Psoas muscle (tissue), 8 donors: ENCODE measurements around the gene RRP7A. TPM values are rescaled to one million over a fixed set of nuclear protein-coding genes. Genes with fewer than 3 reads are reported as not detected.
"Not testable (repeated sequence)": the region's sequence is repeated elsewhere in the genome, so short reads cannot be mapped to it uniquely, and the experiment has no call there.

Source experiments
- ATAC-seq, 4 donors: fragments of 200-7000 bp; cut with Tn5 transposase; one replicate each; pipeline ENCODE4 v1.9.1; 2020; ENCODE audit warnings: moderate library complexity in 3 of 4, mild to moderate bottlenecking in 2 of 4
- DNase-seq, 2 donors: peaks; one replicate each; pipeline ENCODE4 v3.0.0-alpha.2; 2020
- H3K27ac ChIP-seq: fragments of 200-600 bp; one replicate; pipeline ENCODE4 v1.8.0; 2022
- H3K27me3 ChIP-seq, 3 donors: fragments of 200-600 bp in 1 of 3; one replicate each; pipeline versions ENCODE4 v1.6.1 to v1.8.0; 2013 to 2022; ENCODE audit warnings: low read length in 2 of 3, mild to moderate bottlenecking in 2 of 3, moderate library complexity in 1 of 3; ENCODE audit not compliant: insufficient read depth in 3 of 3
- H3K36me3 ChIP-seq, 2 donors: fragments of 200-600 bp in 1 of 2; one replicate each; pipeline versions ENCODE4 v1.6.1 to v1.8.0; 2013 to 2022; ENCODE audit warnings: low read depth in 1 of 2, mild to moderate bottlenecking in 1 of 2, moderate library complexity in 1 of 2; ENCODE audit not compliant: insufficient read depth in 1 of 2
- H3K4me1 ChIP-seq: fragments of 200-600 bp; one replicate; pipeline ENCODE4 v1.8.0; 2022
- H3K4me3 ChIP-seq: fragments of 200-600 bp; one replicate; pipeline ENCODE4 v1.8.0; 2022; ENCODE audit warnings: mild to moderate bottlenecking
- H3K9me3 ChIP-seq: fragments of 200-600 bp; one replicate; pipeline ENCODE4 v1.8.0; 2022
- CTCF ChIP-seq: fragments of 200-600 bp; IDR thresholded peaks from one replicate; pipeline ENCODE4 v1.8.0; 2022; ENCODE audit warnings: antibody characterized with exemption
- WGBS, 3 donors: extraction: QIAGEN DNeasy Blood & Tissue Kit; methylation state at CpG; one replicate each; pipeline versions ENCODE4 v1.1.6 to v1.1.7; 2013; 5-methylcytosine and 5-hydroxymethylcytosine counted together
- intact Hi-C, 2 donors: fragments of 100-400 bp; cut with DNase I; formaldehyde crosslinking; loops; one replicate each; pipeline versions ENCODE4 v1.11.0 to v1.14.2; 2022
- polyA plus RNA-seq, 3 donors: library from polyadenylated mRNA; stranded (reverse); fragments of 200-250 nt; gene quantifications; one replicate each; pipeline ENCODE4 v1.2.3, GENCODE V29; 2013
- total RNA-seq, 4 donors: library from RNA; stranded (reverse); fragmentation: NEBNext Ultra II Directional in 2 of 4; extraction: Animal tissue kit (Norgen Biotek cat#: 25700) in 2 of 4; gene quantifications; one replicate each; pipeline versions ENCODE4 v1.2.1 to v1.2.4, GENCODE V29; 2021 to 2023
- donor health status: healthy with polysubstance abuse.
- donor health status: DM: no; HTN: no; CAD: no; lungs with moderate emphysema.
- donor health status: Bipolar disorder and iron deficiency.
- donor health status: healthy.
- donor health status: DM: yes; HTN: yes; CAD: no.
- donor health status: DM: no; HTN: no; CAD: no.
- donor health status: DM: no; HTN: no; CAD: no.
- donor health status: DM: yes; HTN: yes; CAD: no.

The RRP7A gene
- total and polyA plus RNA-seq, 7 donors: 5.7 to 34.8 (median 32.2) TPM

- intact Hi-C loops: loop anchor here in 1 of 2 donors (2.0 kb wide), 1 partner anchor 19 kb away; the partner anchor contains the start of gene SERHL2
- Histone ChIP-seq H3K27ac (no peak overlapping the region), H3K36me3 (no peaks in the 10 kb centered on the region), H3K4me3 (no peak overlapping the region), H3K4me1 (peaks cover 4% of the 10 kb centered on the region), H3K27me3 (no peaks in the 10 kb centered on the region), H3K9me3 (no peaks in the 10 kb centered on the region)
- ATAC-seq (no peak), DNase-seq (no peak)
- no peak for TF ChIP-seq CTCF
- 84 to 96% (median 94%) methylated on average over 6 to 8 of the region's 8 CpGs for WGBS, 3 donors
These were observed 14.0 kb upstream of the RRP7A start for GRCh38 chr22:42533638-42533977.

- ATAC-seq, H3K4me3 ChIP-seq, H3K36me3 ChIP-seq, H3K4me1 ChIP-seq, H3K27ac ChIP-seq, H3K9me3 ChIP-seq, DNase-seq, H3K27me3 ChIP-seq: not testable (repeated sequence)
- 85 to 88% (median 85%) methylated on average over 22 to 24 of the region's 24 CpGs for WGBS, 3 donors
- intact Hi-C loops: loop anchor here in 1 of 2 donors (2.0 kb wide), 1 partner anchor 21 kb away; the partner anchor contains the start of gene SERHL2
These were observed 11.9 kb upstream of the RRP7A start for GRCh38 chr22:42531401-42532084.

GRCh38 chr22:42529435-42529834 lies 9.8 kb upstream of the RRP7A start:
- not testable (repeated sequence) for H3K4me1 ChIP-seq

GRCh38 chr22:42528591-42529307 lies 9.2 kb upstream of the RRP7A start:
- ATAC-seq: no peak
- Histone ChIP-seq H3K27ac (no peak overlapping the region), H3K27me3 (no peaks in the 10 kb centered on the region), H3K4me1 (no peaks in the 10 kb centered on the region), H3K4me3 (no peak overlapping the region), H3K9me3 (no peaks in the 10 kb centered on the region), H3K36me3 (no peaks in the 10 kb centered on the region)
- intact Hi-C loops: no loop called here
- 73 to 85% (median 82%) methylated on average over 9 to 11 of the region's 11 CpGs for WGBS, 3 donors
- no peak for DNase-seq
- TF ChIP-seq CTCF: no peak

More at GRCh38 chr22:42529435-42529834, 9.8 kb upstream of the RRP7A start:
- intact Hi-C loops, DNase-seq, H3K36me3 ChIP-seq, H3K27me3 ChIP-seq, ATAC-seq, H3K27ac ChIP-seq, H3K9me3 ChIP-seq, H3K4me3 ChIP-seq: not testable (repeated sequence)
- WGBS, 3 donors: 92 to 98% (median 97%) methylated on average over 7 to 8 of the region's 8 CpGs

GRCh38 chr22:42522546-42522945 lies 3.0 kb upstream of the RRP7A start:
- Histone ChIP-seq H3K4me1 (no peaks in the 10 kb centered on the region), H3K36me3 (peaks cover 0 to 4% of the 10 kb centered on the region in 2 donors), H3K9me3 (no peaks in the 10 kb centered on the region), H3K4me3 (no peak overlapping the region), H3K27ac (no peak overlapping the region), H3K27me3 (no peaks in the 10 kb centered on the region)
- 92 to 95% (median 94%) methylated on average over 15 of the region's 15 CpGs for WGBS, 3 donors
- intact Hi-C loops: no loop called here
- DNase-seq (no peak), ATAC-seq (no peak)
- no peak for TF ChIP-seq CTCF
